ENCODE results near the gene CEP72. TPM values are rescaled to one million over a fixed set of nuclear protein-coding genes. Genes with fewer than 3 reads are reported as not detected.
A peak's percentile ranks its signal among the peaks of the same experiment; 100 is the strongest.

CEP72 gene
- total and polyA plus RNA-seq, 11 donors, result 0.58 to 4.1 (median 1.6) TPM

DNA sequence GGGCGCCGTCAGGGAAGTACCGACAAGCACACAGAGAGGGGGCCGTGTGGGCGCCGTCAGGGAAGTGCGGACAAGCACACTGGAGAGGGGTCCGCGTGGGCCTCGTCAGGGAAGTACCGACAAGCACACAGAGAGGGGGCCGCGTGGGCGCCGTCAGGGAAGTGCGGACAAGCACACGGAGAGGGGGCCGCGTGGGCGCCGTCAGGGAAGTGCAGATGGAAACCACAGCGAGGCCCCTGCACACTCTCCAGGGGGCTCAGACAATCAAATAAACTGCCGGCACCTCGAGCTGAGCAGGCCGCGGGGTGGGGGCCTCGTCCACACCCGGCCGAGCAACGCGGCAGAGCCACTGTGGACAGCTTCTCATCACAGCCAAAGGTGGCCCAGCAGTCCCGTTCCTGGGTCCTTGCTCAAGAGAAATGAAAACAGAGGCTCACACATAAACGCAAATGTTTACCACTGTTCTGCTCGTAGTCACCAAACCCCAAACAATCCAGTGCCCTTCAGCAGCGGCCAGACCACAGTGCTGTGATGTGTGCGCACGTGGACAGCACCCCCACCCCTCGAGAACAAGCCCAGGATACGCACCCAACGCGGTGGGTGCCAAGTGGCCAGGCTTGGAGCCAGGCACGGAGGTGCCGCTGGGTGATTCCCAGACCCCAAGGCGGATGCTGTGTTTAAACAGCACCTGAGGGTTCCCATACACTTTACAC is 56.3 kb downstream of the CEP72 start:
- DNase-seq, result peak in 2 of 5 donors; percentile 12 to 25
- peaks cover 9 to 31% (median 22%) of the 10 kb centered on the region in 12 donors for H3K4me1 ChIP-seq
- H3K9me3 ChIP-seq, result no peaks in the 10 kb centered on the region

DNA sequence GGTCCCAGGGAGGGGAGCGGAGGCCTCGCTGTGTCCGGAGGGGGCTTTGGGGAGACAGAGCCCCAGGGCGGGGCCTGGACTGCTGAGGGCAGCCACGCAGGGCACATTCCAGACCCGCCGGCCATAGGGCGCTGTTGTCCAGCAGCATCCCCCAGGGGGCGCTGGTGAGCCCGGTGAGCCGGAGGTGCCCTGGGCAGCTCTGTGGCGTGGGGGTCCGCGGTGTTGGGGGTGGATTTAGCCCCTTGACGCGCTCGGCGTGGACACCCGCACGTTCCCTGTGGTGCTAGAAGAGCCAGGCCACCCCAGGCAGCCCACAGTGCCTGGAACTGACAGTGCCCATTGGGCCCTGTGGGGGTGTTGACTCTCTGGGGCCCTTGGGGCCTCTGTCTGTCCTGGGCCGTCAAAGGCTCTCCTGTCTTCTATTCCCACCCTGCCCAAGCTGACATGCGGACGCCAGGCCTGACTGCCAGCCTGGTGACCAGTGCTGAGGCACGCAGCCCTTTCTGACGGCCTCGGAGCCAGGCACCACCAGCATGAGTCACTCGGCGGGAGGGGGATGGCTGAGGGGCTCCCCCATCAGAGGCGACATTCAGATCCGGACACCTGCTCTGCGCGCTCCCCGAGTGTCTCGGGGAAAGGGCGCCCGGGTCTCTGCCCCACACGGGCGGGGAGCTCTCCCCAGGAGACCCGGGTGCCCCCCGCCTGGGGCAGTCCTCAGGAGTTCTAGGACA is 57.1 kb downstream of the CEP72 start:
- Histone ChIP-seq H3K27me3 (peaks cover 0 to 5% (median 0%) of the 10 kb centered on the region in 9 donors), H3K27ac (peak overlapping the region in 1 of 12 donors; percentile 35), H3K4me1 (peaks cover 12 to 39% (median 31%) of the 10 kb centered on the region in 12 donors), H3K9me3 (no peaks in the 10 kb centered on the region), H3K36me3 (peaks cover 0 to 19% (median 8%) of the 10 kb centered on the region in 9 donors), H3K4me3 (no peak overlapping the region)
- ATAC-seq (peak in 1 of 4 donors; percentile 3), DNase-seq (peak in 4 of 5 donors; percentile 26 to 50 (median 40))
- 58 to 82% (median 69%) methylated on average over 22 to 40 of the region's 40 CpGs for WGBS, 4 donors
- intact Hi-C loops (cut with DNase I), result no loop called here
- TF ChIP-seq, protein P1, sequence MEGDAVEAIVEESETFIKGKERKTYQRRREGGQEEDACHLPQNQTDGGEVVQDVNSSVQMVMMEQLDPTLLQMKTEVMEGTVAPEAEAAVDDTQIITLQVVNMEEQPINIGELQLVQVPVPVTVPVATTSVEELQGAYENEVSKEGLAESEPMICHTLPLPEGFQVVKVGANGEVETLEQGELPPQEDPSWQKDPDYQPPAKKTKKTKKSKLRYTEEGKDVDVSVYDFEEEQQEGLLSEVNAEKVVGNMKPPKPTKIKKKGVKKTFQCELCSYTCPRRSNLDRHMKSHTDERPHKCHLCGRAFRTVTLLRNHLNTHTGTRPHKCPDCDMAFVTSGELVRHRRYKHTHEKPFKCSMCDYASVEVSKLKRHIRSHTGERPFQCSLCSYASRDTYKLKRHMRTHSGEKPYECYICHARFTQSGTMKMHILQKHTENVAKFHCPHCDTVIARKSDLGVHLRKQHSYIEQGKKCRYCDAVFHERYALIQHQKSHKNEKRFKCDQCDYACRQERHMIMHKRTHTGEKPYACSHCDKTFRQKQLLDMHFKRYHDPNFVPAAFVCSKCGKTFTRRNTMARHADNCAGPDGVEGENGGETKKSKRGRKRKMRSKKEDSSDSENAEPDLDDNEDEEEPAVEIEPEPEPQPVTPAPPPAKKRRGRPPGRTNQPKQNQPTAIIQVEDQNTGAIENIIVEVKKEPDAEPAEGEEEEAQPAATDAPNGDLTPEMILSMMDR (IDR thresholded peaks at IDR 0.05), result peak; percentile 43 to 73 (median 66)
- TF ChIP-seq POLR2A (IDR thresholded peaks at IDR 0.05), result no peak

More for the DNA sequence above, 56.3 kb downstream of the CEP72 start:
- Histone ChIP-seq H3K27ac (peak overlapping the region in 1 of 12 donors; percentile 35), H3K4me3 (no peak overlapping the region), H3K27me3 (peaks cover 0 to 5% (median 0%) of the 10 kb centered on the region in 9 donors), H3K36me3 (peaks cover 0 to 27% (median 16%) of the 10 kb centered on the region in 9 donors)
- 81 to 88% (median 82%) methylated on average over 34 to 44 of the region's 44 CpGs for WGBS, 4 donors
- intact Hi-C loops (cut with DNase I), result no loop called here
- TF ChIP-seq POLR2A (IDR thresholded peaks at IDR 0.05), result no peak
- TF ChIP-seq, protein P1 (IDR thresholded peaks at IDR 0.05), result no peak
- ATAC-seq, result no peak

DNA sequence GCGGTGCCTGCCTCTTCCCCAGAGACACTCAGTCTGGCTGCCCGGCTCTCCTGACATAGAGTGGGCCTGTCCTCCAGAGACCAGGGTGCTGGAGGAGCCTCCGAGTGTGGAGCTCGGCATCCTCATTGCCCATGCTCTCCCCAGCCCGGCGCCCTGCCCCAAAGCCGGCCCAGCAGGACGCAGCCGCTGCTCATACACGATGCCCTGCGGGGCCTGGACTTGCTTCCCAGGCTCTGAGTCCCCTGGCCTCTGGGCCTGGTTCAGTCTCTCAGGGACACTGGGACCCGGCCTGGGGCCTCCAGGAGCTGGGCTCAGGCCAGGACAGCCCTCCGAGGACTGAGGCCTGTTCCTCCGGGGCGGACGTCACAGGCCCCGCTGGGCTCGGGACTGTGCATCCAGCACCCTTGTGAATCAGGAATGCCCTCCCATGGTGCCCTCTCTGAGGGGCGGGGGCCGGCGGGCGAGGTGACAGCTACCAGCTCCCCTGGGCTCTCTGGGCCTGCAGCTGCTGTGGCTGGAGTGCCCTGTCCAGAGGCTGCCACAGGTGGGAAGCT is 57.8 kb downstream of the CEP72 start:
- ATAC-seq, result no peak
- no peak overlapping the region for H3K4me3 ChIP-seq
- H3K9me3 ChIP-seq, result no peaks in the 10 kb centered on the region
- peaks cover 0 to 12% (median 2%) of the 10 kb centered on the region in 9 donors for H3K36me3 ChIP-seq
- peak overlapping the region in 1 of 12 donors; percentile 35 for H3K27ac ChIP-seq
- 77 to 91% (median 86%) methylated on average over 3 to 22 of the region's 22 CpGs for WGBS, 4 donors
- intact Hi-C loops (cut with DNase I), result loop anchor here in 9 of 10 donors (2.0 to 10.0 kb wide), 8 partner anchors 87 to 235 kb away; no protein-coding TSS in a partner anchor
- TF ChIP-seq POLR2A (IDR thresholded peaks at IDR 0.05), result no peak
- TF ChIP-seq, protein P1 (IDR thresholded peaks at IDR 0.05), result no peak
- H3K27me3 ChIP-seq, result peaks cover 0 to 5% (median 0%) of the 10 kb centered on the region in 9 donors
- peaks cover 12 to 46% (median 35%) of the 10 kb centered on the region in 12 donors for H3K4me1 ChIP-seq
- peak in 4 of 5 donors; percentile 12 to 27 (median 20) for DNase-seq

Measured in heart left ventricle (tissue), 16 donors.